Endothelial cell of umbilical vein (primary cell): Measurements from ENCODE around the gene SMARCC2. TPM values are rescaled to one million over a fixed set of nuclear protein-coding genes. Genes with fewer than 3 reads are reported as not detected.

Source experiments
- BruUV-seq: library from RNA; stranded (reverse); fragments of 400-500 nt; replicated peaks from 2 replicates; lab custom pipeline; 2021; lab: Mats Ljungman, UMichigan
- CTCF ChIA-PET: fragments of 300-600, 350-600 bp; sonication (Branson Sonifier 250); formaldehyde crosslinking; loops from one replicate; lab custom pipeline; 2021; ENCODE audit warnings: antibody characterized with exemption, inconsistent platforms; lab: Charles Lee
- POLR2A ChIA-PET: fragments of 300-600, 350-600 bp; sonication (Branson Sonifier 250); formaldehyde crosslinking; loops from one replicate; lab custom pipeline; 2021; ENCODE audit warnings: antibody characterized with exemption, inconsistent platforms; lab: Charles Lee
- DNase-seq: peaks from one replicate; pipeline ENCODE4 v3.0.0-alpha.2; 2011; ENCODE audit warnings: low read depth, low spot score
- FAIRE-seq: peaks from 2 replicates; lab custom pipeline; 2011; peaks lifted over from hg19 to GRCh38; lab: Jason Lieb, UNC
- H2AFZ ChIP-seq: 2 replicates; pipeline ENCODE4 v1.6.0; 2012; ENCODE audit warnings: low read depth, low read length, control low read depth, inconsistent platforms
- H3K27ac ChIP-seq: 2 replicates; pipeline ENCODE4 v1.5.1; 2011; ENCODE audit warnings: low read depth, mild to moderate bottlenecking, control low read depth, low read length, moderate library complexity; ENCODE audit not compliant: insufficient read depth
- H3K27me3 ChIP-seq, 2 experiments: 2 replicates each; pipeline versions ENCODE4 v1.6.0 to v1.6.1; 2011; ENCODE audit warnings: low read length in 2 of 2, mixed read lengths in 1 of 2; ENCODE audit not compliant: control insufficient read depth in 2 of 2, insufficient read depth in 2 of 2
- H3K36me3 ChIP-seq, 2 experiments: 2 replicates in 1 of 2; 3 replicates in 1 of 2; pipeline ENCODE4 v1.5.1; 2011; ENCODE audit warnings: low read length in 2 of 2, mild to moderate bottlenecking in 1 of 2, moderate library complexity in 1 of 2; ENCODE audit not compliant: control insufficient read depth in 2 of 2, insufficient read depth in 2 of 2; ENCODE audit errors: extremely low read depth in 1 of 2
- H3K4me1 ChIP-seq: 3 replicates; pipeline ENCODE4 v1.5.1; 2011; ENCODE audit warnings: mild to moderate bottlenecking, low read length; ENCODE audit not compliant: control insufficient read depth, insufficient read depth; ENCODE audit errors: extremely low read depth
- H3K4me2 ChIP-seq: 2 replicates; pipeline ENCODE4 v1.6.1; 2011; ENCODE audit warnings: low read length, control low read depth, mixed read lengths; ENCODE audit not compliant: insufficient read depth
- H3K4me3 ChIP-seq, 3 experiments: fragments of 200-600 bp in 1 of 3; sonication (generic), shearing (Covaris generic) in 1 of 3; replicated peaks in 1 of 3; 2 replicates each; pipeline ENCODE4 v1.5.1; 2011 to 2016; ENCODE audit warnings: control low read depth in 3 of 3, low read length in 3 of 3, mild to moderate bottlenecking in 2 of 3, inconsistent platforms in 1 of 3, low read depth in 1 of 3, moderate library complexity in 1 of 3; ENCODE audit not compliant: insufficient read depth in 1 of 3
- H3K79me2 ChIP-seq: 2 replicates; pipeline ENCODE4 v1.6.0; 2012; ENCODE audit warnings: low read length, inconsistent platforms; ENCODE audit not compliant: control insufficient read depth, insufficient read depth
- H3K9ac ChIP-seq: replicated peaks from 2 replicates; pipeline ENCODE3; 2011; ENCODE audit warnings: low read length, control low read depth; ENCODE audit not compliant: insufficient read depth; ENCODE audit errors: extremely low read depth
- H3K9me1 ChIP-seq: replicated peaks from 3 replicates; pipeline ENCODE4 v1.6.0; 2011; ENCODE audit warnings: mild to moderate bottlenecking, low read length; ENCODE audit not compliant: control insufficient read depth, insufficient read depth; ENCODE audit errors: extremely low read depth
- H3K9me3 ChIP-seq: replicated peaks from 2 replicates; pipeline ENCODE4 v1.5.1; 2012; ENCODE audit warnings: low read length, inconsistent platforms; ENCODE audit not compliant: control insufficient read depth, insufficient read depth
- H4K20me1 ChIP-seq: replicated peaks from 2 replicates; pipeline ENCODE3; 2011; ENCODE audit warnings: mild to moderate bottlenecking, low read length; ENCODE audit not compliant: control insufficient read depth, insufficient read depth; ENCODE audit errors: extremely low read depth
- CTCF ChIP-seq, 2 donors: IDR thresholded peaks; 1 replicate in 1 of 2; 2 replicates in 1 of 2; pipeline ENCODE4 v1.5.1; 2011; ENCODE audit warnings: low read length in 2 of 2, mild to moderate bottlenecking in 2 of 2, moderate library complexity in 2 of 2, control low read depth in 1 of 2, inconsistent platforms in 1 of 2, low read depth in 1 of 2; ENCODE audit not compliant: insufficient read depth in 1 of 2; ENCODE audit errors: extremely low read depth in 1 of 2
- FOS ChIP-seq: IDR thresholded peaks from 2 replicates; pipeline ENCODE4 v1.6.1; 2011; ENCODE audit warnings: mild to moderate bottlenecking, low read length, moderate library complexity, borderline replicate concordance; ENCODE audit not compliant: insufficient read depth
- JUN ChIP-seq: IDR thresholded peaks from 2 replicates; pipeline ENCODE4 v1.6.1; 2011; ENCODE audit warnings: borderline replicate concordance, low read depth; ENCODE audit not compliant: insufficient read length, insufficient read depth
- dilution Hi-C: fragments of 300-500 bp; cut with MboI; formaldehyde crosslinking; loops from one replicate; pipeline ENCODE4 v1.15.0; 2019; ENCODE audit warnings: low sequenced_read_pairs; ENCODE audit not compliant: extremely low pct_ligation_motif_present
- intact Hi-C: fragments of 100-400 bp; cut with micrococcal nuclease; formaldehyde crosslinking; loops from one replicate; pipeline ENCODE4 v1.10.0; 2022
- polyA plus RNA-seq, 4 experiments: library from polyadenylated mRNA; depleted of rRNA in 3 of 4; stranded (reverse) in 3 of 4; unstranded in 1 of 4; fragments of >200 nt; gene quantifications; 2 replicates each; pipeline versions ENCODE4 v1.2.1 to v1.2.3, GENCODE V29; 2011 to 2012; ENCODE audit warnings: missing spikeins in 1 of 4
- total RNA-seq: library from RNA; stranded (reverse); gene quantifications from 2 replicates; pipeline ENCODE4 v1.2.3, GENCODE V29; 2021

SMARCC2 gene
- total and polyA plus RNA-seq, 2 donors (not counting 3 experiments of a cell fraction or from before 2014, with no cell fraction given), result 51.9 to 121 TPM

- CTCF ChIA-PET, result interaction anchor here (0.5 to 4.0 kb wide), 10 partner anchors 12 to 1867 kb away, joined by 3 to 75 read pairs (median 14); partner anchors contain the start of gene SMARCC2
- peaks cover 27% of the 10 kb centered on the region for H3K79me2 ChIP-seq
- POLR2A ChIA-PET, result interaction anchor here (0.6 to 3.2 kb wide), 7 partner anchors 9 to 32 kb away, joined by 3 to 37 read pairs (median 6); partner anchors contain the start of gene SMARCC2
- no peaks in the 10 kb centered on the region for H4K20me1 ChIP-seq
- DNase-seq, result peak; percentile 51
- dilution Hi-C loops (no loop called here), intact Hi-C loops (no loop called here)
- peak; percentile 35 for FAIRE-seq
- peaks cover 4 to 5% of the 10 kb centered on the region in 2 experiments for H3K36me3 ChIP-seq
- H3K9me1 ChIP-seq, result no peaks in the 10 kb centered on the region
- peak overlapping the region; percentile 95 for H3K27ac ChIP-seq
- TF ChIP-seq FOS (no peak), JUN (no peak)
- peak overlapping the region; percentile 64 for H3K4me2 ChIP-seq
- H3K9ac ChIP-seq, result peak overlapping the region; percentile 94
- no peaks in the 10 kb centered on the region for H3K27me3 ChIP-seq
- BruUV-seq, result TSS peak; percentile 57
- H3K4me3 ChIP-seq, result peak overlapping the region; percentile 80 to 93 (median 82)
- H3K4me1 ChIP-seq, result peaks cover 19% of the 10 kb centered on the region
- H2AFZ ChIP-seq, result no peak overlapping the region
- no peaks in the 10 kb centered on the region for H3K9me3 ChIP-seq
Observed at GRCh38 chr12:56220611-56221231, 31.4 kb upstream of the SMARCC2 start.

- intact Hi-C loops (no loop called here), dilution Hi-C loops (no loop called here)
- ChIA-PET POLR2A (interaction anchor here (3.2 kb wide), 1 partner anchor 23 kb away, joined by 37 read pairs; no protein-coding TSS in a partner anchor), CTCF (interaction anchor here (1.3 to 4.0 kb wide), 5 partner anchors 11 to 93 kb away, joined by 3 to 75 read pairs (median 42); partner anchors contain the start of gene SMARCC2)
- Histone ChIP-seq H4K20me1 (no peaks in the 10 kb centered on the region), H3K79me2 (peaks cover 29% of the 10 kb centered on the region), H3K27ac (no peak overlapping the region), H2AFZ (no peak overlapping the region), H3K9me1 (no peaks in the 10 kb centered on the region), H3K9ac (no peak overlapping the region), H3K4me2 (no peak overlapping the region), H3K4me1 (peaks cover 19% of the 10 kb centered on the region), H3K9me3 (no peaks in the 10 kb centered on the region), H3K4me3 (no peak overlapping the region), H3K27me3 (no peaks in the 10 kb centered on the region), H3K36me3 (peaks cover 10 to 11% of the 10 kb centered on the region in 2 experiments)
- TF ChIP-seq JUN, result no peak
- TF ChIP-seq CTCF (IDR thresholded peaks at IDR 0.05; ENCODE audit: extremely low read depth in 1 of 2, insufficient read depth in 1 of 2, low read depth in 1 of 2, low read length in 2 of 2), result no peak
- FAIRE-seq (no peak), DNase-seq (no peak)
- no TSS peak for BruUV-seq
Observed at GRCh38 chr12:56219840-56220239, 30.6 kb upstream of the SMARCC2 start.
